ENCODE measurements around the gene ILF2. TPM values are rescaled to one million over a fixed set of nuclear protein-coding genes. Genes with fewer than 3 reads are reported as not detected.

Gene ILF2
- total RNA-seq, 1 donor from 2014 or later: 148 TPM

GRCh38 chr1:153623101-153623500, 47.7 kb downstream of the ILF2 start:
- Histone ChIP-seq H3K27me3 (ENCODE audit: control insufficient read depth in 3 of 3, insufficient read depth in 3 of 3, low read length in 3 of 3) (no peaks in the 10 kb centered on the region), H3K36me3 (ENCODE audit: control insufficient read depth in 3 of 3, insufficient read depth in 3 of 3, low read length in 3 of 3) (peaks cover 7 to 10% (median 8%) of the 10 kb centered on the region in 3 donors), H3K27ac (ENCODE audit: low read depth, low read length) (no peak overlapping the region), H3K4me3 (ENCODE audit: low read length in 3 of 3) (no peak overlapping the region), H3K9me3 (ENCODE audit: control insufficient read depth in 3 of 3, low read length in 3 of 3) (no peaks in the 10 kb centered on the region), H3K4me1 (ENCODE audit: control insufficient read depth in 3 of 3, insufficient read depth in 3 of 3, low read length in 3 of 3) (peaks cover 21 to 26% (median 25%) of the 10 kb centered on the region in 3 donors), H3K9ac (ENCODE audit: low read depth in 1 of 3, low read length in 3 of 3) (no peak overlapping the region)

DNA sequence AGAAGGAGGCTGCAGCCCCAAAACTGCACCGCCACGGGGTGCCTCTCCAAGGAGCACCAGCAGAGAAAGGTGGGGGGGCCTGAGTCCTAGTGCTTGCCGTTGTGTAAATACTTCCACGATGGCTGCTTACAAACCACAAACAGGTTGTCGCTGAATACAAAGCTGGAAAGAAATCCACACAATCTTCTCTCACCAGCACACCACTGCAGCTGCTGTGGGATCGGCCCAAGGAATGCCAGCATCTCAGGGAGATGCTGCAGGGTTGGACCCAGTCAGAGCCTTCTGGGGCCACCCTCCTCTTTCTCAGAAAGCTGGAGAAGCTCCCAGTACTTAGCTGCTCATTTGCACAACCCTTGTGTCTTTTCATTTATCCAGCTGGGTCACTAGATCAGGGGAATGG, 51.6 kb downstream of the ILF2 start:
- Histone ChIP-seq H3K4me1 (ENCODE audit: control insufficient read depth in 3 of 3, insufficient read depth in 3 of 3, low read length in 3 of 3) (peaks cover 3 to 18% (median 17%) of the 10 kb centered on the region in 3 donors), H3K9me3 (ENCODE audit: control insufficient read depth in 3 of 3, low read length in 3 of 3) (no peaks in the 10 kb centered on the region), H3K36me3 (ENCODE audit: control insufficient read depth in 3 of 3, insufficient read depth in 3 of 3, low read length in 3 of 3) (peaks cover 4 to 10% (median 6%) of the 10 kb centered on the region in 3 donors), H3K27ac (ENCODE audit: low read depth, low read length) (no peak overlapping the region), H3K4me3 (ENCODE audit: low read length in 3 of 3) (no peak overlapping the region), H3K27me3 (ENCODE audit: control insufficient read depth in 3 of 3, insufficient read depth in 3 of 3, low read length in 3 of 3) (no peaks in the 10 kb centered on the region), H3K9ac (ENCODE audit: low read depth in 1 of 3, low read length in 3 of 3) (no peak overlapping the region)

DNA sequence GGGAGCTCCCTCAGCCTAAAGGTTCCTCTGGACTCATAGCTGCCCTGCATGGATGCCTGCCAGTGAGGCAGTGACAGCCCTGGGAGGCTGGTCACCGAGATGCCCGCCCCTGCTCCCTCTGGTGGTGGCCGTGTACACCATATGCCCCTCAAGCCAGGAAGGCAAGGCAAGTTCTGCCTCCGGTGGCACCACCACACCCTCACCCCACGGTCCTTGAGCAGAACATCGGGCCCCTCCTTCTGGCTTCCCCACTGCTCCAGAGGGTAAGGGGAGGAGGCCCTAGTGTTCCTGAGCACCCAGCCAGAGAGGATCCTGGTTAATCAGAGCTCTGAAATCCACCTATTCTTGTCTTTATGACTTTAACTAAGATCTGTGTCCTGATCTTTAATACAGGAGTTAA, 53.1 kb downstream of the ILF2 start:
- Histone ChIP-seq H3K27me3 (ENCODE audit: control insufficient read depth in 3 of 3, insufficient read depth in 3 of 3, low read length in 3 of 3) (no peaks in the 10 kb centered on the region), H3K9ac (ENCODE audit: low read depth in 1 of 3, low read length in 3 of 3) (no peak overlapping the region), H3K36me3 (ENCODE audit: control insufficient read depth in 3 of 3, insufficient read depth in 3 of 3, low read length in 3 of 3) (peaks cover 0 to 7% (median 6%) of the 10 kb centered on the region in 3 donors), H3K9me3 (ENCODE audit: control insufficient read depth in 3 of 3, low read length in 3 of 3) (no peaks in the 10 kb centered on the region), H3K4me1 (ENCODE audit: control insufficient read depth in 3 of 3, insufficient read depth in 3 of 3, low read length in 3 of 3) (peaks cover 7 to 20% (median 20%) of the 10 kb centered on the region in 3 donors), H3K4me3 (ENCODE audit: low read length in 3 of 3) (no peak overlapping the region), H3K27ac (ENCODE audit: low read depth, low read length) (no peak overlapping the region)

GRCh38 chr1:153616917-153617311, 53.9 kb downstream of the ILF2 start:
- H3K27me3 ChIP-seq (ENCODE audit: control insufficient read depth in 3 of 3, insufficient read depth in 3 of 3, low read length in 3 of 3): no peaks in the 10 kb centered on the region
- H3K36me3 ChIP-seq (ENCODE audit: control insufficient read depth in 3 of 3, insufficient read depth in 3 of 3, low read length in 3 of 3): peaks cover 0 to 6% (median 6%) of the 10 kb centered on the region in 3 donors
- no peaks in the 10 kb centered on the region for H3K9me3 ChIP-seq (ENCODE audit: control insufficient read depth in 3 of 3, low read length in 3 of 3)
- H3K9ac ChIP-seq (ENCODE audit: low read depth in 1 of 3, low read length in 3 of 3): no peak overlapping the region
- H3K27ac ChIP-seq (ENCODE audit: low read depth, low read length): no peak overlapping the region
- H3K4me1 ChIP-seq (ENCODE audit: control insufficient read depth in 3 of 3, insufficient read depth in 3 of 3, low read length in 3 of 3): peaks cover 11 to 25% (median 24%) of the 10 kb centered on the region in 3 donors
- H3K4me3 ChIP-seq (ENCODE audit: low read length in 3 of 3): no peak overlapping the region

DNA sequence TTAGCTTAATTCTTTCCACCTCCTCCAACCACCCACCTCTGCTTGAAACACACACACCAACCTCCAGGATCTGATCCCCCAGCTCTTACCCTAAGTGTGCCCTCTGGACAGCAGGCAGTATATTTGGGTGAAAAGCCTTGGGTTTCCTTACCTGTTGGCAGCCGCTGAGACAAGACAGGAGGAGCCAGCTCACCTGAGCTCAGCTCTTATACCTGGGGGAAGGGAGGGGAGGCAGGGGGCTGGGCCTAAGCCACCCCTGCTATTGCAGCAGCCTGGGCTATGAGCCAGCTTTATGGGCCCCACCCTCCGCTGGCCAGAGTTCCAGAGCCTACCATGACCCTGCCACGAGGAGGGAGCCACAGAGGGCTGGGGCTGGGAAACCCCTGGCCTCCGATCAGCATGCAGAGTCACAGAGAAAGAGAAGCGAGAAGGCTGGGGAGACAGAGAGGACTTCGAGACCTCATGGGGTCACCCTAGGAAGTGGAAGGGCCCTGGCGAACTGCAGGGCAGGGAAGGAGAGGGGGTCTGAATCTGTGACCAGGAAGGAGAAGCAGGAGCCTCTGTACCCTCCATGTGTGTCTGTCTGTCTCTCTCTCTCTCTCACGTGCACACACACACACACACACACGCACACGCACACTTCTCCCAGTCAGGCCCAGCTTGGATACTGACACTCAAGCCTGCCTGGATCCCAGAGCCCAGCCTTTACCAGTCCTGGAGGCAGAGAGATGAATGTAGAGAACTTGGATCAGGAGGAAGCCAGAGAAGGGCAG, 54.5 kb downstream of the ILF2 start, which contains the start of gene S100A14:
Gene S100A14, minus strand, starts transcription at position 182 of the 773 bp plus-strand sequence. CDS start 467 bp downstream, outside the sequence.
- H3K4me3 ChIP-seq (ENCODE audit: low read length in 3 of 3): no peak within 1 kb of the TSS
- no peaks in the 10 kb centered on the region for H3K27me3 ChIP-seq (ENCODE audit: control insufficient read depth in 3 of 3, insufficient read depth in 3 of 3, low read length in 3 of 3)
- H3K36me3 ChIP-seq (ENCODE audit: control insufficient read depth in 3 of 3, insufficient read depth in 3 of 3, low read length in 3 of 3): peaks cover 0 to 6% (median 6%) of the 10 kb centered on the region in 3 donors
- peaks cover 13 to 31% (median 30%) of the 10 kb centered on the region in 3 donors for H3K4me1 ChIP-seq (ENCODE audit: control insufficient read depth in 3 of 3, insufficient read depth in 3 of 3, low read length in 3 of 3)
- no peak within 1 kb of the TSS for H3K27ac ChIP-seq (ENCODE audit: low read depth, low read length)
- peak within 1 kb of the TSS in 1 of 3 donors; percentile 45 for H3K9ac ChIP-seq (ENCODE audit: low read depth in 1 of 3, low read length in 3 of 3)
- H3K9me3 ChIP-seq (ENCODE audit: control insufficient read depth in 3 of 3, low read length in 3 of 3): no peaks in the 10 kb centered on the region

- H3K27ac ChIP-seq (ENCODE audit: low read depth, low read length): no peak overlapping the region
- H3K36me3 ChIP-seq (ENCODE audit: control insufficient read depth in 3 of 3, insufficient read depth in 3 of 3, low read length in 3 of 3): peaks cover 0 to 6% (median 6%) of the 10 kb centered on the region in 3 donors
- no peaks in the 10 kb centered on the region for H3K9me3 ChIP-seq (ENCODE audit: control insufficient read depth in 3 of 3, low read length in 3 of 3)
- H3K4me1 ChIP-seq (ENCODE audit: control insufficient read depth in 3 of 3, insufficient read depth in 3 of 3, low read length in 3 of 3): peaks cover 19 to 38% (median 34%) of the 10 kb centered on the region in 3 donors
- H3K27me3 ChIP-seq (ENCODE audit: control insufficient read depth in 3 of 3, insufficient read depth in 3 of 3, low read length in 3 of 3): no peaks in the 10 kb centered on the region
- H3K9ac ChIP-seq (ENCODE audit: low read depth in 1 of 3, low read length in 3 of 3): no peak overlapping the region
- H3K4me3 ChIP-seq (ENCODE audit: low read length in 3 of 3): no peak overlapping the region
Observed at GRCh38 chr1:153615406-153615805, 55.4 kb downstream of the ILF2 start.

DNA sequence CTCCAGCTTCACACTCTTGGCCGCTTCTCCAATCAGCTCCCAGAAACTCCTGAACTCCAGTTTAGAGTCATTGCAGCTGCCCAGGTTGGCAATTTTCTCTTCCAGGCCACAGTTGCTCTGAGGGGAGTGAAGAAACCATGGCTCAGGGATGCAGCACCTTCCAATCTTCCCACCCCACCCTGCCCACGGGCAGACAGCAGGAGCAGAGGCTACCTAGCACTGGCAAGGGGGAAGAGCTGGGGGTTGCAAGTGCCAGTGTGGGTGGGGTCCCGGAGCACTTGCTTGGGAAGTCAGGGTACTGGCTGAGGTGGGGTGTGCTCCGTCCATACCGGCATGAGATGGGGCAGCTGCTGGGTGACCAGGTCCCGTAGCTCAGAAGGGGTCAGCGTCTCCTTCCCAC, 55.9 kb downstream of the ILF2 start:
- H3K9ac ChIP-seq (ENCODE audit: low read depth in 1 of 3, low read length in 3 of 3): no peak overlapping the region
- no peak overlapping the region for H3K27ac ChIP-seq (ENCODE audit: low read depth, low read length)
- H3K4me3 ChIP-seq (ENCODE audit: low read length in 3 of 3): no peak overlapping the region
- no peaks in the 10 kb centered on the region for H3K9me3 ChIP-seq (ENCODE audit: control insufficient read depth in 3 of 3, low read length in 3 of 3)
- H3K36me3 ChIP-seq (ENCODE audit: control insufficient read depth in 3 of 3, insufficient read depth in 3 of 3, low read length in 3 of 3): peaks cover 0 to 6% (median 6%) of the 10 kb centered on the region in 3 donors
- peaks cover 24 to 43% (median 38%) of the 10 kb centered on the region in 3 donors for H3K4me1 ChIP-seq (ENCODE audit: control insufficient read depth in 3 of 3, insufficient read depth in 3 of 3, low read length in 3 of 3)
- H3K27me3 ChIP-seq (ENCODE audit: control insufficient read depth in 3 of 3, insufficient read depth in 3 of 3, low read length in 3 of 3): no peaks in the 10 kb centered on the region

GRCh38 chr1:153614189-153614900, 56.4 kb downstream of the ILF2 start:
- Histone ChIP-seq H3K27ac (ENCODE audit: low read depth, low read length) (no peak overlapping the region), H3K36me3 (ENCODE audit: control insufficient read depth in 3 of 3, insufficient read depth in 3 of 3, low read length in 3 of 3) (peaks cover 0 to 6% (median 5%) of the 10 kb centered on the region in 3 donors), H3K27me3 (ENCODE audit: control insufficient read depth in 3 of 3, insufficient read depth in 3 of 3, low read length in 3 of 3) (no peaks in the 10 kb centered on the region), H3K9me3 (ENCODE audit: control insufficient read depth in 3 of 3, low read length in 3 of 3) (no peaks in the 10 kb centered on the region), H3K9ac (ENCODE audit: low read depth in 1 of 3, low read length in 3 of 3) (no peak overlapping the region), H3K4me1 (ENCODE audit: control insufficient read depth in 3 of 3, insufficient read depth in 3 of 3, low read length in 3 of 3) (peaks cover 29 to 48% (median 44%) of the 10 kb centered on the region in 3 donors), H3K4me3 (ENCODE audit: low read length in 3 of 3) (no peak overlapping the region)

DNA sequence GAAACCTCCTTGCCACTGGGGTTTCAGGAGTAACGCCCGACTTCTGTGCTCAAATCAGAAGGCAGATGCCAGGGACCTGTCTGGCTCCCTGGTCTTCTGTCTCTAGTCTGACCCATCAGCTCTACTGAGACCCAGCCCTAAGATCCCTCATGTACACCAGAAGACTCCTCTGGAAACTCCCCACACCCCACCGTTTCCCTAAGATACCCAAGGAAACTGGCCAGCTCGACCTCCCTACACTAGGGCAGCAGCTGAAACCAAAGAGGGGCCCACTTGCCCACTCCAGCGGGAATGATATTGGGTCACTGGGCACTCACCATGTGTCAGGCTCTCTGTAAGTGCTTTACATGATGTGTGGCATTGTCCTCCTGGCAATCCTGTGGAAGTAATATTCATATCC, 57.4 kb downstream of the ILF2 start:
- Histone ChIP-seq H3K4me3 (ENCODE audit: low read length in 3 of 3) (peak overlapping the region; percentile 43 to 86 (median 77)), H3K27me3 (ENCODE audit: control insufficient read depth in 3 of 3, insufficient read depth in 3 of 3, low read length in 3 of 3) (no peaks in the 10 kb centered on the region), H3K27ac (ENCODE audit: low read depth, low read length) (peak overlapping the region; percentile 80), H3K36me3 (ENCODE audit: control insufficient read depth in 3 of 3, insufficient read depth in 3 of 3, low read length in 3 of 3) (peaks cover 0 to 4% (median 0%) of the 10 kb centered on the region in 3 donors), H3K9me3 (ENCODE audit: control insufficient read depth in 3 of 3, low read length in 3 of 3) (no peaks in the 10 kb centered on the region), H3K4me1 (ENCODE audit: control insufficient read depth in 3 of 3, insufficient read depth in 3 of 3, low read length in 3 of 3) (peaks cover 39 to 58% (median 53%) of the 10 kb centered on the region in 3 donors), H3K9ac (ENCODE audit: low read depth in 1 of 3, low read length in 3 of 3) (peak overlapping the region; percentile 61 to 91 (median 89))
